SK-N-SH (cell line): ENCODE measurements around the gene ZNF689.

Experiments
- CHD2 ChIP-seq: fragments of 150-350 bp; IDR thresholded peaks from 2 replicates; pipeline ENCODE4 v1.6.1; 2018; ENCODE audit warnings: low read length; ENCODE audit not compliant: partially characterized antibody
- EP300 ChIP-seq, 2 experiments: IDR thresholded peaks; 2 replicates each; pipeline versions ENCODE4 v1.4.0 to v1.6.1; 2012; ENCODE audit warnings: borderline replicate concordance in 1 of 2, low read depth in 1 of 2, low read length in 1 of 2
- FOXM1 ChIP-seq: IDR thresholded peaks from 2 replicates; pipeline ENCODE4 v1.4.0; 2012; ENCODE audit warnings: low read depth, mild to moderate bottlenecking
- GABPA ChIP-seq: IDR thresholded peaks from 2 replicates; pipeline ENCODE4 v1.4.0; 2012; ENCODE audit warnings: low read depth, mild to moderate bottlenecking
- GATA2 ChIP-seq: sonication (generic); formaldehyde crosslinking; IDR thresholded peaks from 2 replicates; pipeline ENCODE4 v1.5.0; 2020; ENCODE audit warnings: mild to moderate bottlenecking, missing genetic modification reagents
- JUND ChIP-seq: IDR thresholded peaks from 2 replicates; pipeline ENCODE4 v1.4.0; 2012
- MEF2A ChIP-seq: IDR thresholded peaks from 2 replicates; pipeline ENCODE4 v1.4.0; 2012; ENCODE audit warnings: low read depth, borderline replicate concordance
- POLR2AphosphoS5 ChIP-seq: IDR thresholded peaks from 2 replicates; pipeline ENCODE4 v1.6.1; 2012; ENCODE audit warnings: low read depth, low read length
- REST ChIP-seq: IDR thresholded peaks from 2 replicates; pipeline ENCODE4 v1.6.1; 2012; ENCODE audit warnings: mild to moderate bottlenecking, low read depth, low read length, moderate library complexity
- SIN3A ChIP-seq: IDR thresholded peaks from 2 replicates; pipeline ENCODE4 v1.6.1; 2012; ENCODE audit warnings: low read depth, mild to moderate bottlenecking, low read length, moderate library complexity, borderline replicate concordance
- USF2 ChIP-seq: fragments of 150-350 bp; IDR thresholded peaks from 2 replicates; pipeline ENCODE4 v1.6.1; 2017; ENCODE audit warnings: antibody characterized with exemption, low read length, low read depth, borderline replicate concordance
- YY1 ChIP-seq: IDR thresholded peaks from 2 replicates; pipeline ENCODE4 v1.4.0; 2012; ENCODE audit warnings: low read depth, mild to moderate bottlenecking
- TF ChIP-seq, protein P1 (sequence below): fragments of 200-600 bp; sonication (generic); IDR thresholded peaks from 2 replicates; pipeline ENCODE4 v1.6.1; 2017; ENCODE audit warnings: antibody characterized with exemption, mild to moderate bottlenecking, moderate library complexity

DNA sequence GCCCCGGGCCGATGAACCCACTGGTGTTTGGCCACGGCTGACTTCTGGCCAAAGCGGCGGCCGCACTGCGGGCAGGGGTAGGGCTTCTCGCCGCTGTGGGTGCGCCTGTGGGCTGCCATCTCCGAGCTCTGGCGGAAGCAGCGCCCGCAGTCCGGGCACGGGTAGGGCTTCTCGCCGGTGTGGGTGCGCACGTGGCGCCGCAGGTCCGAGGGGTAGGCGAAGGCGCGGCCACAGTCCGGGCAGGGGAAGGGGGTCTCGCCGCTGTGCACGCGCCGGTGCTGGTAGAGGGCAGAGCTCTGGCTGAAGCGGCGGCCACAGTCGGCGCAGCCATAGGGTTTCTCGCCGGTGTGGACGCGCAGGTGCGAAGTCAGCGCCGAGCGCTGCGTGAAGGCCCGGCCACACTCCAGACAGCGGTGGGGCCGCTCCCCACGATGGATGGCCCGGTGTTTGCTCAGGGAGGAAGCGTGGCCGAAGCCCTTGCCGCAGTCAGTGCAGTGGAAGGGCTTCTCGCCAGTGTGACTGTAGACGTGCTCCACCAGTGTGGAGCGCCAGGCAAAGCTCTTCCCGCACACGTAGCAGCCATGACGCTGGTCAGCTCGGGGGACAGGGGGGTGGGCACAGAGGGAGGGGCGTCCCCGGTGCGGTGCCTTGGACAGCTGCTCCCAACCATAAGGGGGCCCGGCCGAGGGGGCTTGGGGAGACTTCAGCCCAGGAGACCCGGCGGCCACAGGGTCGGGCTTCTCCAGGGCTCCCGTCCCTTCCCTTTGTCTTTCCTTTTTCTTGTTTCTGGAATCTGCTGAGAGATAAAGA, 54.7 kb downstream of the ZNF689 start:
- TF ChIP-seq GATA2 = no peak
- TF ChIP-seq, protein P1, sequence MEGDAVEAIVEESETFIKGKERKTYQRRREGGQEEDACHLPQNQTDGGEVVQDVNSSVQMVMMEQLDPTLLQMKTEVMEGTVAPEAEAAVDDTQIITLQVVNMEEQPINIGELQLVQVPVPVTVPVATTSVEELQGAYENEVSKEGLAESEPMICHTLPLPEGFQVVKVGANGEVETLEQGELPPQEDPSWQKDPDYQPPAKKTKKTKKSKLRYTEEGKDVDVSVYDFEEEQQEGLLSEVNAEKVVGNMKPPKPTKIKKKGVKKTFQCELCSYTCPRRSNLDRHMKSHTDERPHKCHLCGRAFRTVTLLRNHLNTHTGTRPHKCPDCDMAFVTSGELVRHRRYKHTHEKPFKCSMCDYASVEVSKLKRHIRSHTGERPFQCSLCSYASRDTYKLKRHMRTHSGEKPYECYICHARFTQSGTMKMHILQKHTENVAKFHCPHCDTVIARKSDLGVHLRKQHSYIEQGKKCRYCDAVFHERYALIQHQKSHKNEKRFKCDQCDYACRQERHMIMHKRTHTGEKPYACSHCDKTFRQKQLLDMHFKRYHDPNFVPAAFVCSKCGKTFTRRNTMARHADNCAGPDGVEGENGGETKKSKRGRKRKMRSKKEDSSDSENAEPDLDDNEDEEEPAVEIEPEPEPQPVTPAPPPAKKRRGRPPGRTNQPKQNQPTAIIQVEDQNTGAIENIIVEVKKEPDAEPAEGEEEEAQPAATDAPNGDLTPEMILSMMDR = no peak
- TF ChIP-seq POLR2AphosphoS5 = no peak
- no peak for TF ChIP-seq JUND
- no peak for TF ChIP-seq SIN3A
- TF ChIP-seq MEF2A = no peak
- no peak for TF ChIP-seq GABPA
- no peak for TF ChIP-seq REST
- TF ChIP-seq FOXM1 = no peak
- no peak for TF ChIP-seq EP300 (IDR thresholded peaks at IDR 0.05; ENCODE audit: borderline replicate concordance in 1 of 2, low read depth in 1 of 2, low read length in 1 of 2)
- TF ChIP-seq USF2 = no peak
- TF ChIP-seq CHD2 = no peak
- TF ChIP-seq YY1 = no peak
